HCT116 (cell line): ENCODE measurements around the gene SDK1. TPM values are rescaled to one million over a fixed set of nuclear protein-coding genes. Genes with fewer than 3 reads are reported as not detected.

Source experiments
- ATAC-seq: fragments of 200-7000 bp; cut with Tn5 transposase; 2 replicates; pipeline ENCODE4 v1.9.1; 2020; ENCODE audit warnings: mild to moderate bottlenecking, moderate library complexity
- BruUV-seq: library from RNA; stranded (reverse); fragments of 400-500 nt; replicated peaks from 2 replicates; lab custom pipeline; 2021; lab: Mats Ljungman, UMichigan
- CTCF ChIA-PET: fragments of 300-600 bp; sonication (Branson Sonifier 250); formaldehyde crosslinking; loops from one replicate; lab custom pipeline; 2021; ENCODE audit warnings: antibody characterized with exemption; lab: Charles Lee
- POLR2A ChIA-PET: fragments of 300-600, 350-600 bp; sonication (Branson Sonifier 250); formaldehyde crosslinking; loops from one replicate; lab custom pipeline; 2021; ENCODE audit warnings: antibody characterized with exemption; lab: Charles Lee
- RAD21 ChIA-PET, 2 experiments: fragments of 300-600 bp; sonication (Branson Sonifier 250); formaldehyde crosslinking; loops; one replicate each; lab custom pipeline; 2023; ENCODE audit warnings: low total read pairs in 2 of 2; ENCODE audit not compliant: uncharacterized antibody in 2 of 2, unreplicated experiment in 2 of 2, low non-redundant PET in 1 of 2; lab: Charles Lee
- DNase-seq: peaks from one replicate; pipeline ENCODE4 v3.0.0-alpha.2; 2010; ENCODE audit warnings: low read depth, low spot score
- H2AFZ ChIP-seq: fragments of 200-600 bp; shearing (Covaris generic), sonication (generic); 2 replicates; pipeline ENCODE4 v1.6.1; 2017; ENCODE audit warnings: low read depth, mixed run types, mixed read lengths, antibody characterized with exemption, low read length; ENCODE audit not compliant: poor library complexity, severe bottlenecking
- H3K27ac ChIP-seq: 2 replicates; pipeline ENCODE4 v1.5.1; 2012; ENCODE audit warnings: low read depth, low read length
- H3K27me3 ChIP-seq: fragments of 200-600 bp; sonication (generic); 2 replicates; pipeline ENCODE4 v1.6.1; 2016; ENCODE audit warnings: mixed run types, low read length, mixed read lengths; ENCODE audit not compliant: insufficient read depth
- H3K36me3 ChIP-seq, 2 experiments: fragments of 200-500 bp in 1 of 2; fragments of 200-600 bp in 1 of 2; sonication (Bioruptor generic) in 1 of 2; sonication (generic) in 1 of 2; 2 replicates each; pipeline versions ENCODE4 v1.5.1 to v1.6.1; 2014 to 2016; ENCODE audit warnings: low read length in 2 of 2, inconsistent platforms in 1 of 2, mixed read lengths in 1 of 2, mixed run types in 1 of 2; ENCODE audit not compliant: insufficient read depth in 2 of 2, control insufficient read depth in 1 of 2
- H3K4me1 ChIP-seq, 2 experiments: fragments of 200-600 bp in 1 of 2; sonication (generic) in 1 of 2; 2 replicates each; pipeline versions ENCODE4 v1.5.1 to v1.6.1; 2012 to 2017; ENCODE audit warnings: low read length in 2 of 2, inconsistent platforms in 1 of 2, mild to moderate bottlenecking in 1 of 2, mixed read lengths in 1 of 2, mixed run types in 1 of 2, moderate library complexity in 1 of 2; ENCODE audit not compliant: insufficient read depth in 2 of 2, control insufficient read depth in 1 of 2
- H3K4me2 ChIP-seq: fragments of 200-600 bp; sonication (generic); 2 replicates; pipeline ENCODE4 v1.6.1; 2017; ENCODE audit warnings: mixed run types, low read length, mixed read lengths
- H3K4me3 ChIP-seq, 2 experiments: fragments of 200-600 bp in 1 of 2; sonication (generic) in 1 of 2; replicated peaks in 1 of 2; 2 replicates each; pipeline ENCODE4 v1.5.1; 2011 to 2016; ENCODE audit warnings: low read length in 2 of 2, control low read depth in 1 of 2, low read depth in 1 of 2, mild to moderate bottlenecking in 1 of 2, mixed read lengths in 1 of 2, mixed run types in 1 of 2
- H3K79me2 ChIP-seq: fragments of 200-600 bp; sonication (generic); 2 replicates; pipeline ENCODE4 v1.6.1; 2017; ENCODE audit warnings: mild to moderate bottlenecking, mixed run types, low read length, moderate library complexity, mixed read lengths; ENCODE audit not compliant: insufficient read depth
- H3K9ac ChIP-seq: fragments of 200-600 bp; sonication (generic); 2 replicates; pipeline ENCODE4 v1.6.1; 2016; ENCODE audit warnings: low read length, mixed read lengths
- H3K9me2 ChIP-seq: fragments of 200-600 bp; sonication (generic), shearing (Covaris generic); 2 replicates; pipeline ENCODE4 v1.6.1; 2017; ENCODE audit warnings: mixed run types, mild to moderate bottlenecking, moderate library complexity; ENCODE audit not compliant: insufficient read depth
- H3K9me3 ChIP-seq, 2 experiments: fragments of 200-500 bp in 1 of 2; fragments of 200-600 bp in 1 of 2; sonication (Bioruptor generic) in 1 of 2; sonication (generic) in 1 of 2; 2 replicates each; pipeline ENCODE4 v1.6.1; 2014 to 2017; ENCODE audit warnings: low read length in 2 of 2, mixed read lengths in 2 of 2, inconsistent platforms in 1 of 2, low read depth in 1 of 2, mild to moderate bottlenecking in 1 of 2, mixed run types in 1 of 2, moderate library complexity in 1 of 2; ENCODE audit not compliant: control insufficient read depth in 1 of 2, insufficient read depth in 1 of 2
- H4K20me1 ChIP-seq: fragments of 200-600 bp; sonication (generic), shearing (Covaris generic); 2 replicates; pipeline ENCODE4 v1.6.1; 2017; ENCODE audit warnings: mixed run types, mild to moderate bottlenecking, moderate library complexity; ENCODE audit not compliant: insufficient read depth
- ATF3 ChIP-seq: IDR thresholded peaks from 2 replicates; pipeline ENCODE4 v1.6.1; 2012
- CBX3 ChIP-seq: IDR thresholded peaks from 2 replicates; pipeline ENCODE4 v1.6.1; 2012; ENCODE audit warnings: low read depth
- CEBPB ChIP-seq: IDR thresholded peaks from 2 replicates; pipeline ENCODE4 v1.6.1; 2012; ENCODE audit warnings: low read depth
- EGR1 ChIP-seq: IDR thresholded peaks from 2 replicates; pipeline ENCODE4 v1.6.1; 2012; ENCODE audit warnings: low read depth
- ELF1 ChIP-seq: IDR thresholded peaks from 2 replicates; pipeline ENCODE4 v1.6.1; 2012; ENCODE audit warnings: low read depth, borderline replicate concordance
- EZH2 ChIP-seq: fragments of 200-600 bp; sonication (generic); IDR thresholded peaks from 2 replicates; pipeline ENCODE4 v1.6.1; 2017; ENCODE audit warnings: antibody characterized with exemption, mixed run types
- EZH2phosphoT487 ChIP-seq: fragments of 200-600 bp; IDR thresholded peaks from 2 replicates; pipeline ENCODE4 v1.6.1; 2018; ENCODE audit warnings: antibody characterized with exemption, borderline replicate concordance
- JUND ChIP-seq: IDR thresholded peaks from 2 replicates; pipeline ENCODE4 v1.6.1; 2012
- POLR2A ChIP-seq: IDR thresholded peaks from 2 replicates; pipeline ENCODE4 v1.7.0; 2011; ENCODE audit warnings: borderline replicate concordance; ENCODE audit not compliant: insufficient read depth, insufficient read length; ENCODE audit errors: extremely low read depth
- POLR2AphosphoS5 ChIP-seq: IDR thresholded peaks from 2 replicates; pipeline ENCODE4 v1.6.1; 2011; ENCODE audit warnings: mild to moderate bottlenecking, low read depth, low read length, moderate library complexity
- RAD21 ChIP-seq: IDR thresholded peaks from 2 replicates; pipeline ENCODE4 v1.6.1; 2012; ENCODE audit warnings: low read depth, mild to moderate bottlenecking
- REST ChIP-seq: IDR thresholded peaks from 2 replicates; pipeline ENCODE4 v1.6.1; 2012; ENCODE audit warnings: low read depth
- SIN3A ChIP-seq: IDR thresholded peaks from 2 replicates; pipeline ENCODE4 v1.6.1; 2012; ENCODE audit warnings: low read depth
- TCF7L2 ChIP-seq: IDR thresholded peaks from 2 replicates; pipeline ENCODE4 v1.7.0; 2011; ENCODE audit warnings: borderline replicate concordance, inconsistent platforms; ENCODE audit not compliant: insufficient read depth, insufficient read length; ENCODE audit errors: extremely low read depth
- YY1 ChIP-seq: IDR thresholded peaks from 2 replicates; pipeline ENCODE4 v1.6.1; 2011; ENCODE audit warnings: low read length, low read depth, moderate library complexity, mild to moderate bottlenecking; ENCODE audit not compliant: insufficient replicate concordance; ENCODE audit errors: extremely low read depth
- ZNF274 ChIP-seq: fragments of 200-500 bp; sonication (Bioruptor generic); IDR thresholded peaks from 2 replicates; pipeline ENCODE4 v1.6.1; 2014; ENCODE audit warnings: mild to moderate bottlenecking, low read depth, low read length, inconsistent platforms
- intact Hi-C: fragments of 100-400 bp; cut with micrococcal nuclease; formaldehyde crosslinking; loops from 2 replicates; pipeline ENCODE4 v1.10.0; 2022
- total RNA-seq: library from RNA; stranded (reverse); gene quantifications from one replicate; pipeline ENCODE4 v1.2.1, GENCODE V29; 2021; ENCODE audit not compliant: unreplicated experiment
- TF ChIP-seq, protein P1 (sequence below): IDR thresholded peaks from 2 replicates; pipeline ENCODE4 v1.6.1; 2011; ENCODE audit warnings: mild to moderate bottlenecking, low read length, moderate library complexity; ENCODE audit not compliant: insufficient replicate concordance; ENCODE audit errors: extremely low read depth
- TF ChIP-seq, protein P2 (sequence below): IDR thresholded peaks from 2 replicates; pipeline ENCODE4 v1.6.1; 2012

Gene SDK1
- total RNA-seq, 1 experiment from 2014 or later = 0.05 TPM

DNA sequence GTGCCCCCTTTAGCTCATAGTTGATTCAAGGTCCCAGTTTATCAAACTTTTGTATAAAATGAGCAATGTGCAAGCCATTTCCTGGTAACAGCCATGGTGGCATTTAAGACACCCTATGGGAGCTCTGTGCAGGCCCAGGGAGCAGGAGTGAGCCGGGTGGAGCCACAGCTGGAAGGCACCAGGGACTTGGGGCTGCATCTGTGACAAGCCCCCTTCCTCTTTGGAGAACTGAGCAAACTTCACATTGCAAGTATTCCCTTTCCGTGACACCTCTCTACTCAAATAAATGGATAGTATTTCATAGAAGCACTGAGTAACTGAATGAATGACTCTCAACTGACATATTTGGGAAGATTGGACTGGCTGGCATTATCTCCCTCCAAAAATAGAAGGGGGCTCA, 822.3 kb downstream of the SDK1 start:
- intact Hi-C loops = no loop called here
- Histone ChIP-seq H3K27ac (no peak overlapping the region), H2AFZ (no peak overlapping the region), H3K79me2 (no peaks in the 10 kb centered on the region), H3K4me2 (no peak overlapping the region), H3K27me3 (0 out of 2 replicates have a peak, but pooled peaks cover 4% of the 10 kb centered on the region), H3K9me3 (peaks cover 0 to 3% of the 10 kb centered on the region in 2 experiments; a peak in 2 of 4 replicates), H3K4me3 (no peak overlapping the region), H3K36me3 (no peaks in the 10 kb centered on the region), H3K9me2 (no peaks in the 10 kb centered on the region), H4K20me1 (no peaks in the 10 kb centered on the region), H3K9ac (no peak overlapping the region), H3K4me1 (no peaks in the 10 kb centered on the region)
- POLR2A ChIA-PET = no interaction called here
- no TSS peak for BruUV-seq
- TF ChIP-seq POLR2AphosphoS5 (no peak), CBX3 (no peak), TCF7L2 (no peak), RAD21 (no peak), CEBPB (no peak), EZH2 (no peak), ELF1 (no peak), EZH2phosphoT487 (no peak), EGR1 (no peak), POLR2A (no peak), ZNF274 (no peak), SIN3A (no peak), YY1 (no peak), JUND (no peak), REST (no peak), ATF3 (no peak)
- TF ChIP-seq, protein P1, sequence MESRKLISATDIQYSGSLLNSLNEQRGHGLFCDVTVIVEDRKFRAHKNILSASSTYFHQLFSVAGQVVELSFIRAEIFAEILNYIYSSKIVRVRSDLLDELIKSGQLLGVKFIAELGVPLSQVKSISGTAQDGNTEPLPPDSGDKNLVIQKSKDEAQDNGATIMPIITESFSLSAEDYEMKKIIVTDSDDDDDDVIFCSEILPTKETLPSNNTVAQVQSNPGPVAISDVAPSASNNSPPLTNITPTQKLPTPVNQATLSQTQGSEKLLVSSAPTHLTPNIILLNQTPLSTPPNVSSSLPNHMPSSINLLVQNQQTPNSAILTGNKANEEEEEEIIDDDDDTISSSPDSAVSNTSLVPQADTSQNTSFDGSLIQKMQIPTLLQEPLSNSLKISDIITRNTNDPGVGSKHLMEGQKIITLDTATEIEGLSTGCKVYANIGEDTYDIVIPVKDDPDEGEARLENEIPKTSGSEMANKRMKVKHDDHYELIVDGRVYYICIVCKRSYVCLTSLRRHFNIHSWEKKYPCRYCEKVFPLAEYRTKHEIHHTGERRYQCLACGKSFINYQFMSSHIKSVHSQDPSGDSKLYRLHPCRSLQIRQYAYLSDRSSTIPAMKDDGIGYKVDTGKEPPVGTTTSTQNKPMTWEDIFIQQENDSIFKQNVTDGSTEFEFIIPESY = no peak
- TF ChIP-seq, protein P2, sequence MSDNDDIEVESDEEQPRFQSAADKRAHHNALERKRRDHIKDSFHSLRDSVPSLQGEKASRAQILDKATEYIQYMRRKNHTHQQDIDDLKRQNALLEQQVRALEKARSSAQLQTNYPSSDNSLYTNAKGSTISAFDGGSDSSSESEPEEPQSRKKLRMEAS = no peak
- DNase-seq = no peak
- CTCF ChIA-PET = no interaction called here
- ATAC-seq = no peak
- RAD21 ChIA-PET = no interaction called here
